GM12878 (cell line): Measurements from ENCODE around the gene TRIP12. TPM values are rescaled to one million over a fixed set of nuclear protein-coding genes. Genes with fewer than 3 reads are reported as not detected.

Experiments
- CREB1 ChIP-seq: IDR thresholded peaks from 2 replicates; pipeline ENCODE4 v1.6.1; 2012; ENCODE audit warnings: low read depth, mild to moderate bottlenecking, inconsistent platforms
- CUX1 ChIP-seq: IDR thresholded peaks from 2 replicates; pipeline ENCODE4 v1.6.1; 2012; ENCODE audit warnings: improper control_type of control experiment, low read depth, low read length; ENCODE audit not compliant: insufficient replicate concordance
- FOS ChIP-seq: IDR thresholded peaks from 3 replicates; pipeline ENCODE4 v1.6.1; 2011; ENCODE audit warnings: borderline replicate concordance; ENCODE audit not compliant: insufficient read length; ENCODE audit errors: extremely low read depth
- HCFC1 ChIP-seq: fragments of 150-350 bp; IDR thresholded peaks from 2 replicates; pipeline ENCODE4 v1.6.1; 2014; ENCODE audit warnings: low read length
- HDGF ChIP-seq: fragments of 450-650 bp; IDR thresholded peaks from 2 replicates; pipeline ENCODE4 v1.6.1; 2016; ENCODE audit warnings: antibody characterized with exemption
- KAT2A ChIP-seq: conservative IDR thresholded peaks from 2 replicates; pipeline ENCODE4 v1.6.1; 2011; ENCODE audit warnings: low read depth, low read length; ENCODE audit not compliant: control insufficient read depth
- MEF2A ChIP-seq: IDR thresholded peaks from 2 replicates; pipeline ENCODE4 v1.6.1; 2011; ENCODE audit warnings: low read depth, mild to moderate bottlenecking, low read length, moderate library complexity; ENCODE audit not compliant: insufficient read depth
- NFYB ChIP-seq: IDR thresholded peaks from 2 replicates; pipeline ENCODE4 v1.6.1; 2011; ENCODE audit warnings: low read depth, mild to moderate bottlenecking, low read length, improper control_type of control experiment, moderate library complexity; ENCODE audit not compliant: insufficient read depth
- RUNX3 ChIP-seq: IDR thresholded peaks from 2 replicates; pipeline ENCODE4 v1.6.1; 2012; ENCODE audit warnings: low read length, inconsistent platforms
- SREBF2 ChIP-seq: IDR thresholded peaks from 2 replicates; pipeline ENCODE4 v1.6.1; 2012; ENCODE audit warnings: mild to moderate bottlenecking, low read length
- SUPT20H ChIP-seq: IDR thresholded peaks from 2 replicates; pipeline ENCODE4 v1.6.1; 2011; ENCODE audit warnings: low read depth, mild to moderate bottlenecking, low read length, moderate library complexity, borderline replicate concordance; ENCODE audit not compliant: control insufficient read depth
- ZZZ3 ChIP-seq: IDR thresholded peaks from 2 replicates; pipeline ENCODE4 v1.6.1; 2011; ENCODE audit warnings: low read depth; ENCODE audit not compliant: control insufficient read depth, insufficient read length
- polyA plus RNA-seq, 11 experiments: library from polyadenylated mRNA; depleted of rRNA in 4 of 11; unstranded in 6 of 11; stranded (reverse) in 5 of 11; fragments of >200 nt; fragmentation: Nextera tagmentation in 4 of 11; fragmentation: Illumina TruSeq in 1 of 11; extraction: Ambion mirVana in 4 of 11; extraction: Trizol in 1 of 11; gene quantifications; 1 replicate in 1 of 11; 2 replicates in 10 of 11; pipeline versions ENCODE4 v1.2.1 to v1.2.3, GENCODE V29; 2011 to 2016; ENCODE audit warnings: inconsistent platforms in 2 of 11, missing spikeins in 2 of 11, low read depth in 1 of 11
- total RNA-seq, 4 experiments: library from RNA; depleted of rRNA in 3 of 4; stranded (reverse); fragments of >200 nt in 3 of 4; fragmentation: Illumina TruSeq in 1 of 4; extraction: Trizol in 1 of 4; gene quantifications; 2 replicates each; pipeline versions ENCODE4 v1.2.1 to v1.2.3, GENCODE V29; 2013 to 2021
- TF ChIP-seq, protein P1 (sequence below): fragments of 450-650 bp; conservative IDR thresholded peaks from 2 replicates; pipeline ENCODE4 v1.6.1; 2017; ENCODE audit warnings: mild to moderate bottlenecking, moderate library complexity

The TRIP12 gene
- total and polyA plus RNA-seq, 10 of the 15 experiments (the other 5 are each of a cell fraction or from before 2014, with no cell fraction given), result 23.1 to 207 (median 97.0) TPM

- TF ChIP-seq CUX1 (no peak), SUPT20H (no peak), FOS (no peak), RUNX3 (no peak), SREBF2 (no peak), NFYB (no peak), CREB1 (no peak), HCFC1 (no peak), MEF2A (no peak), ZZZ3 (no peak), HDGF (no peak), KAT2A (no peak)
- TF ChIP-seq, protein P1, sequence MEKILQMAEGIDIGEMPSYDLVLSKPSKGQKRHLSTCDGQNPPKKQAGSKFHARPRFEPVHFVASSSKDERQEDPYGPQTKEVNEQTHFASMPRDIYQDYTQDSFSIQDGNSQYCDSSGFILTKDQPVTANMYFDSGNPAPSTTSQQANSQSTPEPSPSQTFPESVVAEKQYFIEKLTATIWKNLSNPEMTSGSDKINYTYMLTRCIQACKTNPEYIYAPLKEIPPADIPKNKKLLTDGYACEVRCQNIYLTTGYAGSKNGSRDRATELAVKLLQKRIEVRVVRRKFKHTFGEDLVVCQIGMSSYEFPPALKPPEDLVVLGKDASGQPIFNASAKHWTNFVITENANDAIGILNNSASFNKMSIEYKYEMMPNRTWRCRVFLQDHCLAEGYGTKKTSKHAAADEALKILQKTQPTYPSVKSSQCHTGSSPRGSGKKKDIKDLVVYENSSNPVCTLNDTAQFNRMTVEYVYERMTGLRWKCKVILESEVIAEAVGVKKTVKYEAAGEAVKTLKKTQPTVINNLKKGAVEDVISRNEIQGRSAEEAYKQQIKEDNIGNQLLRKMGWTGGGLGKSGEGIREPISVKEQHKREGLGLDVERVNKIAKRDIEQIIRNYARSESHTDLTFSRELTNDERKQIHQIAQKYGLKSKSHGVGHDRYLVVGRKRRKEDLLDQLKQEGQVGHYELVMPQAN, result no peak
These were observed 48.6 kb upstream of the TRIP12 start (continued) for GRCh38 chr2:229970406-229970805.
